Measurements from ENCODE around the gene BBS1.
"Not testable (repeated sequence)": the region's sequence is repeated elsewhere in the genome, so short reads cannot be mapped to it uniquely, and the experiment has no call there.

The BBS1 gene

DNA sequence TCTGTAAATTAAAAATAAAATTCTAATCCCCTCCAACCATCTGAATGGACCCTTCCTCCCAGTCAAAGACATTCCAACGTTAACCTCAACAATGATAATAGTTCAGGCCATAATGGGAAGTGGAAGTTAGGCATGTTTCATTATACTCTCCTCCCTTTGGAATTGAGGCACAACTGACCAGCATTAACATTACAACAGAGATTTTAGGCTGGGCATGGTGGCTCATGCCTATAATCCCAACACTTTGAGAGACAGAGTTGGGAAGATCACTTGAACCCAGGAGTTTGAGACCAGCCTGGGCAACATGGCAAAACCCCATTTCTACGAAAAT is 60.4 kb downstream of the BBS1 start:
- Mint-ChIP-seq H3K36me3 (ENCODE audit: low read depth) (no peaks in the 10 kb centered on the region), H3K27ac (no peak overlapping the region), H3K27me3 (peaks cover 47% of the 10 kb centered on the region), H3K4me3 (no peak overlapping the region), H3K4me1 (ENCODE audit: low read depth) (peaks cover 11% of the 10 kb centered on the region), H3K9me3 (no peaks in the 10 kb centered on the region)
- intact Hi-C loops (cut with micrococcal nuclease): no loop called here

DNA sequence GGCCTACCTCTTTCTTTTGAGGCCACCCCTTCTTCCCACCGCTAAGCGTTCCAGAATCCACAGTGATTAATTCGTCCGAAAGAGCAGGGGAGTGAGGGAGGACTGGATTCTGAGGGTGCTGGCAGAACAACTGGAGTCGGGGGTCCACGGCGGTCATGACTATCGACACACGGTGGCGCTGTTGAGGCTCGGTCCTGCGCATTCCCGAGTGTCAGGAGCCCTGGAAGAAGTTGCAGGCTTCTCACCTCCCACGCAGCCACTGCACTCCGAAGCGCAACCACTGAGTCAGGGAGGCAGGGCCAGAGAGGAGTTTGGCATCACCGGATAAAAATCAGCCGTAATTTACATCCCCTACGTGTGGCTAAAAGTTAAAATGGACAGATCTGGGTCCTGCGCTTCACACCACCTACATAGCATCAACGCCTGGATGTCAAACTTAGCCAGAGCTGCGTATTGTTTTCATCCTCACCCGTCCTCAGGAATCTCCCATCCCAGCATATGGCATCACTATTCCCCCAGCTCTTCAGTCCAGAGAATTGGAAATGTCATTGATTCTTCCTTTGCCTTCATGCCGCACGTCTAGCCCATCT is 68.7 kb downstream of the BBS1 start:
- H3K4me3 Mint-ChIP-seq: no peak overlapping the region
- H3K27me3 Mint-ChIP-seq: peaks cover 20% of the 10 kb centered on the region
- peaks cover 17% of the 10 kb centered on the region for H3K9me3 Mint-ChIP-seq
- no peaks in the 10 kb centered on the region for H3K36me3 Mint-ChIP-seq (ENCODE audit: low read depth)
- intact Hi-C loops (cut with micrococcal nuclease): loop anchor here (1.0 kb wide), 1 partner anchor 99 kb away; no protein-coding TSS in a partner anchor
- no peak overlapping the region for H3K27ac Mint-ChIP-seq
- peaks cover 11% of the 10 kb centered on the region for H3K4me1 Mint-ChIP-seq (ENCODE audit: low read depth)

DNA sequence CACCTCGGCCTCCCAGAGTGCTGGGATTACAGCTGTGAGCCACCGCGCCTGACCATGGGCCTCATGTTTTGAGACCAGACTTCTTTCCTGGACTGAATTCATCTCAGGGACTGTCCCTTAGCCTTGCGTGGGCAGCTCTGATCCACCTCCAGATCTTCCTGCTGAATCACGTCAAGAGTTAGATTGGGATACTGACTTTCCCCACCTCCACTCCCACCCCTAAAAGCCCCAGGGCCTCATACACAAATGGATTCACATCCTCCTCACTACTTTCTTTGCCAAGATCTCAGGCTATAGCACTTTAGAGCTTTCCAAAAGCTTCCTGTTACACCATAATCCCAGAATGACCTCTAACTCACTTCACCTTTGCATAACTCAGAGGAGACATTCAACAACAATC is 70.4 kb downstream of the BBS1 start:
- Mint-ChIP-seq H3K9me3 (peaks cover 17% of the 10 kb centered on the region), H3K4me1 (ENCODE audit: low read depth) (peaks cover 11% of the 10 kb centered on the region), H3K36me3 (ENCODE audit: low read depth) (no peaks in the 10 kb centered on the region), H3K4me3 (no peak overlapping the region), H3K27me3 (peaks cover 15% of the 10 kb centered on the region), H3K27ac (no peak overlapping the region)
- intact Hi-C loops (cut with micrococcal nuclease): no loop called here

DNA sequence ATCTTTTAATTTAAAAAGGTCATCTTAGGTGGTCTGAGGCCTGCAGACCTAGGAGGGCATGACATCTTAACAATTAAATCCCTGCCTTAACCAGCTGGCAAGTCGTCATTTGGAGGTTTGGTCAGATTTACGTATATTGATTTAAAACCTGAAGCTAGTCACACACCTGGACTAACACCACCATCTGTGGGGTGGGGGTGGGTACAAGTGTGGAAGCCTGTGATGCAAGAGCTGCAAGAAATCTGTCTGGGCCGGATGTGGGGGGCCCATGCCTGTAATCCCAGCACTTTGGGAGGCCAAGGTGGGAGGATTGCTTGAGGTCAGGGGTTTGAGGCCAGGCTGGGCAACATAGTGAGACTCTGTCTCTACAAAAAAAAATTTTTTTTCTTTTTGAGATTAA is 70.8 kb downstream of the BBS1 start:
- H3K36me3 Mint-ChIP-seq (ENCODE audit: low read depth): no peaks in the 10 kb centered on the region
- no peak overlapping the region for H3K4me3 Mint-ChIP-seq
- no peak overlapping the region for H3K27ac Mint-ChIP-seq
- H3K4me1 Mint-ChIP-seq (ENCODE audit: low read depth): peaks cover 11% of the 10 kb centered on the region
- peaks cover 15% of the 10 kb centered on the region for H3K27me3 Mint-ChIP-seq
- intact Hi-C loops (cut with micrococcal nuclease): no loop called here
- peaks cover 17% of the 10 kb centered on the region for H3K9me3 Mint-ChIP-seq

DNA sequence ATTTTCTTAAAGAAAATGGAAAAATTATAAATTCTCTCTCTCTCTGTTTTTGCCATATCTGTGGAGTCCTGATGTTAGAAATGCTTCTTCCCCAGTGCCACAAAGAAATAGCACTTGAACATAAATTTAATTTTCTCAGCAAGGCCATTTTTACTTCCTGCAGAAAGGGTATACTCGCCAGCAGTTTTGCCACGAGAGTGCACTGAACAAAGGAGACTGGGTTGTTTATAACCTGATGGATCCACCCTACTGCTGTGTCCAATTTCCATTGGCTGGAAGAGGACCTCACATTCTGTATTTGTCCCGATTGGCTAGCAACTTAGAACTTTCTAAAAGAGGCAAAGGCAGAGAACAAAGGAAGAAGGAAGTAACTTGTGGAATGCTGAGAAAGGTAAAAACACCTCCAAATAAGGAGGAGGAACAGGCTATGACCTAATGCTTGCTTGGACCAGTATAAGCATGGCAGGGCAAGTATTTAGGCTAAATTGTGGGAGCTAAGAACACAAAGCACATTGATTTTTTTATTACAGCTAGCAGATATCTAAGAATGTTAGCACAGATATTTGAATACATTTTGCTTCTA is 72.2 kb downstream of the BBS1 start:
- H3K27me3 Mint-ChIP-seq: peaks cover 17% of the 10 kb centered on the region
- intact Hi-C loops (cut with micrococcal nuclease); H3K36me3 Mint-ChIP-seq (ENCODE audit: low read depth); H3K4me3 Mint-ChIP-seq; H3K27ac Mint-ChIP-seq: not testable (repeated sequence)
- H3K4me1 Mint-ChIP-seq (ENCODE audit: low read depth): peaks cover 11% of the 10 kb centered on the region
- peaks cover 17% of the 10 kb centered on the region for H3K9me3 Mint-ChIP-seq
